HepG2 (cell line): ENCODE data around the gene KCTD6. TPM values are rescaled to one million over a fixed set of nuclear protein-coding genes. Genes with fewer than 3 reads are reported as not detected.
A peak's percentile ranks its signal among the peaks of the same experiment; 100 is the strongest.

Experiments
- ATM ChIP-seq: fragments of 450-650 bp; IDR thresholded peaks from 2 replicates; pipeline ENCODE4 v1.7.1; 2017; ENCODE audit warnings: mild to moderate bottlenecking, borderline replicate concordance
- FOXC1 ChIP-seq: sonication (generic); formaldehyde crosslinking; IDR thresholded peaks from 2 replicates; pipeline ENCODE4 v1.8.0; 2022; ENCODE audit warnings: mild to moderate bottlenecking, missing genetic modification reagents, borderline replicate concordance
- JDP2 ChIP-seq: sonication (generic); formaldehyde crosslinking; IDR thresholded peaks from 2 replicates; pipeline ENCODE4 v1.8.1; 2022; ENCODE audit warnings: missing genetic modification reagents, borderline replicate concordance
- RAD21 ChIP-seq: fragments of 450-650 bp; formaldehyde crosslinking; IDR thresholded peaks from 2 replicates; pipeline ENCODE4 v1.5.0; 2020; ENCODE audit warnings: mild to moderate bottlenecking
- ZBTB38 ChIP-seq: sonication (generic); formaldehyde crosslinking; IDR thresholded peaks from 2 replicates; pipeline ENCODE4 v1.5.1; 2020; ENCODE audit warnings: mild to moderate bottlenecking, missing genetic modification reagents
- ZMYM4 ChIP-seq: sonication (generic); formaldehyde crosslinking; IDR thresholded peaks from 2 replicates; pipeline ENCODE4 v1.8.1; 2023; ENCODE audit warnings: mild to moderate bottlenecking, missing genetic modification reagents
- ZNF839 ChIP-seq: sonication (generic); formaldehyde crosslinking; IDR thresholded peaks from 2 replicates; pipeline ENCODE4 v1.4.0; 2020; ENCODE audit warnings: missing genetic modification reagents, mild to moderate bottlenecking, borderline replicate concordance
- ZNF879 ChIP-seq: sonication (generic); formaldehyde crosslinking; IDR thresholded peaks from 2 replicates; pipeline ENCODE4 v1.8.1; 2023; ENCODE audit warnings: missing genetic modification reagents
- polyA plus RNA-seq, 8 experiments: library from polyadenylated mRNA; depleted of rRNA in 3 of 8; stranded (reverse) in 7 of 8; unstranded in 1 of 8; fragments of >200 nt; fragmentation: Illumina TruSeq in 4 of 8; extraction: Trizol in 4 of 8; gene quantifications; 2 replicates each; pipeline versions ENCODE4 v1.2.1 to v1.2.3, GENCODE V29; 2011 to 2016; ENCODE audit warnings: low read depth in 4 of 8, missing spikeins in 1 of 8, mixed read lengths in 1 of 8; ENCODE audit not compliant: insufficient read depth in 1 of 8
- total RNA-seq, 5 experiments: library from RNA; depleted of rRNA; stranded (reverse); fragments of >200 nt; fragmentation: Illumina TruSeq; extraction: Trizol; gene quantifications; 2 replicates each; pipeline ENCODE4 v1.2.3, GENCODE V29; 2016; ENCODE audit warnings: low read depth in 1 of 5
- TF ChIP-seq, protein P1 (sequence below): sonication (generic); formaldehyde crosslinking; IDR thresholded peaks from 2 replicates; pipeline ENCODE4 v1.4.0; 2020; ENCODE audit warnings: missing genetic modification reagents, mild to moderate bottlenecking, borderline replicate concordance

Gene KCTD6
- total and polyA plus RNA-seq, 2 of the 13 experiments (the other 11 are each of a cell fraction or from before 2014, with no cell fraction given) = 13.4 to 14.2 TPM

DNA sequence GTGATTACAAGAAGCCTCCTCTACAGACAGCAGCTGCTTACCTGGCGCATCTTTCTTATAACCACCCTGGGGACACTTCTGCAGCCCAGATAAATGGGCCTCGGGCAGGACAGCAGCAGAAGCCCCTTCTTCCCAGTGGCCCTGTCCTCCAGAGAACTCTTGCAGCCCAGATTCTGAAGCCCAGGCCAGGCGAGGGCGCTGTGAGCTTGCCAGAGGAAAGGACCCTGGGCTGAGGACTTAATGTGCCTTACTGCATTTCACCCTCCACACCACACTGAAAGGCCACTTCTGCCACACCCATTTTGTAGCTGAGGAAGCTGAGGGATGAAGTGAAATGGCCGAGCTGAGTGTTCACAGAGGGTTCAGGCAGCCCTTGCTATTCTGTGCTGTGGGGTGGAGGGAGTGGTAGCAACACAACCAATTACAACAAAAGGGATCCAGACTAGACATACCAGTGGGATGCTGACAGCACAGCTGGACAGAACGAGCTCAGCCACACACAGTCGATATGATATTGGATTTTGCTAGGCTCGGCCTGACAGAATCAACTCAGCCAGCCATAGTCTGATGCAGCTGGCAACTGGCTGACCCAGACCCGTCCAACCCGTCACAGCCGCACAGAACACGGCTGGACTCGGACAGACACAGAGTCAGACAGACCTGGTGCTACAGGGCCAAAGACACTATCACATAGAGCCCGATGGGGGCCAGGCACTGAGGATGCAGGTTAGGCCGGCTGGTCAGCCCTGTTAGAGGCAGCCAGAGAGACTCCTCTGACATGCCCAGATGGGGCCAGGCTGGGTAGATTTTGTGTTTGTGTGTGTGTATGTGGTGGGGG, 37.8 kb downstream of the KCTD6 start (continued):
- TF ChIP-seq, protein P1, sequence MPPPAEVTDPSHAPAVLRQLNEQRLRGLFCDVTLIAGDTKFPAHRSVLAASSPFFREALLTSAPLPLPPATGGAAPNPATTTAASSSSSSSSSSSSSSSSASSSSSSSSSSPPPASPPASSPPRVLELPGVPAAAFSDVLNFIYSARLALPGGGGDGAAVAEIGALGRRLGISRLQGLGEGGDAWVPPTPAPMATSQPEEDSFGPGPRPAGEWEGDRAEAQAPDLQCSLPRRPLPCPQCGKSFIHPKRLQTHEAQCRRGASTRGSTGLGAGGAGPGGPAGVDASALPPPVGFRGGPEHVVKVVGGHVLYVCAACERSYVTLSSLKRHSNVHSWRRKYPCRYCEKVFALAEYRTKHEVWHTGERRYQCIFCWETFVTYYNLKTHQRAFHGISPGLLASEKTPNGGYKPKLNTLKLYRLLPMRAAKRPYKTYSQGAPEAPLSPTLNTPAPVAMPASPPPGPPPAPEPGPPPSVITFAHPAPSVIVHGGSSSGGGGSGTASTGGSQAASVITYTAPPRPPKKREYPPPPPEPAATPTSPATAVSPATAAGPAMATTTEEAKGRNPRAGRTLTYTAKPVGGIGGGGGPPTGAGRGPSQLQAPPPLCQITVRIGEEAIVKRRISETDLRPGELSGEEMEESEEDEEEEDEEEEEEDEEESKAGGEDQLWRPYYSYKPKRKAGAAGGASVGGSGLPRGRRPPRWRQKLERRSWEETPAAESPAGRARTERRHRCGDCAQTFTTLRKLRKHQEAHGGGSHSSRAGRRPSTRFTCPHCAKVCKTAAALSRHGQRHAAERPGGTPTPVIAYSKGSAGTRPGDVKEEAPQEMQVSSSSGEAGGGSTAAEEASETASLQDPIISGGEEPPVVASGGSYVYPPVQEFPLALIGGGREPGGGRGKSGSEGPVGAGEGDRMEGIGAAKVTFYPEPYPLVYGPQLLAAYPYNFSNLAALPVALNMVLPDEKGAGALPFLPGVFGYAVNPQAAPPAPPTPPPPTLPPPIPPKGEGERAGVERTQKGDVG (CRISPR knock-in tag) = no peak
- TF ChIP-seq ZNF839 (CRISPR knock-in tag) (no peak), JDP2 (CRISPR knock-in tag) (no peak), ATM (no peak), ZNF879 (CRISPR knock-in tag) (no peak), RAD21 (peak; percentile 69), FOXC1 (0 out of 2 replicates have a peak, but pooled peaks have one; percentile 39), ZBTB38 (CRISPR knock-in tag) (peak; percentile 46; the same call in 1 of the 2 replicates), ZMYM4 (CRISPR knock-in tag) (0 out of 2 replicates have a peak, but pooled peaks have one; percentile 18)
